OCI-LY7 (cell line): ENCODE measurements around the gene ITGA8. TPM values are rescaled to one million over a fixed set of nuclear protein-coding genes. Genes with fewer than 3 reads are reported as not detected.

Experiments
- BruUV-seq: library from RNA; stranded (reverse); fragments of 400-500 nt; replicated peaks from 2 replicates; lab custom pipeline; 2021; lab: Mats Ljungman, UMichigan
- CTCF ChIA-PET: fragments of 300-600 bp; sonication (Branson Sonifier 250); formaldehyde crosslinking; loops from one replicate; lab custom pipeline; 2022; ENCODE audit warnings: antibody characterized with exemption; ENCODE audit not compliant: unreplicated experiment; lab: Charles Lee
- POLR2A ChIA-PET: fragments of 300-600 bp; sonication (Branson Sonifier 250); formaldehyde crosslinking; loops from one replicate; lab custom pipeline; 2022; ENCODE audit warnings: antibody characterized with exemption; lab: Charles Lee
- DNase-seq: peaks from one replicate; pipeline ENCODE4 v3.0.0-alpha.2; 2015; ENCODE audit warnings: low spot score
- H2AFZ ChIP-seq: fragments of 200-600 bp; sonication (generic), shearing (Covaris generic); 2 replicates; pipeline ENCODE4 v1.6.1; 2014; ENCODE audit warnings: mild to moderate bottlenecking, antibody characterized with exemption, low read length, moderate library complexity
- H3K27ac ChIP-seq: fragments of 200-600 bp; sonication (generic); 2 replicates; pipeline ENCODE4 v1.5.1; 2014; ENCODE audit warnings: mixed run types, low read depth, mild to moderate bottlenecking, moderate library complexity, low read length, inconsistent platforms; ENCODE audit not compliant: poor library complexity, severe bottlenecking
- H3K36me3 ChIP-seq: fragments of 200-600 bp; sonication (generic); 2 replicates; pipeline ENCODE4 v1.6.1; 2014; ENCODE audit warnings: mild to moderate bottlenecking, antibody characterized with exemption, low read length, moderate library complexity, mixed read lengths; ENCODE audit not compliant: insufficient read depth
- H3K4me1 ChIP-seq: fragments of 200-600 bp; sonication (generic); 2 replicates; pipeline ENCODE4 v1.5.1; 2014; ENCODE audit warnings: mild to moderate bottlenecking, low read length; ENCODE audit not compliant: insufficient read depth, poor library complexity, severe bottlenecking
- H3K4me2 ChIP-seq: fragments of 200-600 bp; sonication (generic); 2 replicates; pipeline ENCODE4 v1.6.1; 2014; ENCODE audit warnings: mild to moderate bottlenecking, low read length
- H3K4me3 ChIP-seq: fragments of 200-600 bp; sonication (generic); 2 replicates; pipeline ENCODE4 v1.5.1; 2014; ENCODE audit warnings: mild to moderate bottlenecking, low read depth, low read length; ENCODE audit not compliant: poor library complexity, severe bottlenecking
- H3K79me2 ChIP-seq: fragments of 200-600 bp; sonication (generic); 2 replicates; pipeline ENCODE4 v1.6.1; 2016; ENCODE audit warnings: low read depth, mild to moderate bottlenecking, low read length, moderate library complexity, mixed read lengths; ENCODE audit not compliant: insufficient read depth
- H3K9me2 ChIP-seq: fragments of 200-600 bp; sonication (generic); 2 replicates; pipeline ENCODE4 v1.6.1; 2016; ENCODE audit warnings: mild to moderate bottlenecking, low read length, mixed read lengths; ENCODE audit not compliant: insufficient read depth
- H3K9me3 ChIP-seq: fragments of 200-600 bp; sonication (generic); 2 replicates; pipeline ENCODE4 v1.6.1; 2014; ENCODE audit warnings: mild to moderate bottlenecking, mixed run types, low read length, mixed read lengths
- H4K20me1 ChIP-seq: fragments of 200-600 bp; sonication (generic); 2 replicates; pipeline ENCODE4 v1.6.1; 2014; ENCODE audit warnings: mild to moderate bottlenecking, antibody characterized with exemption, low read length, moderate library complexity, mixed read lengths; ENCODE audit not compliant: insufficient read depth
- EZH2phosphoT487 ChIP-seq: fragments of 200-600 bp; sonication (generic); IDR thresholded peaks from 2 replicates; pipeline ENCODE4 v1.6.1; 2018; ENCODE audit warnings: low read depth, borderline replicate concordance, mild to moderate bottlenecking, mixed run types, antibody characterized with exemption, low read length, moderate library complexity, mixed read lengths
- intact Hi-C: fragments of 100-400 bp; cut with micrococcal nuclease; formaldehyde crosslinking; loops from one replicate; pipeline ENCODE4 v1.10.0; 2022; ENCODE audit not compliant: unreplicated experiment
- total RNA-seq, 2 experiments: library from RNA; depleted of rRNA in 1 of 2; stranded (reverse); fragments of >200 nt in 1 of 2; shearing (Covaris generic) in 1 of 2; gene quantifications; 2 replicates each; pipeline ENCODE4 v1.2.3, GENCODE V29; 2014 to 2022
- TF ChIP-seq, protein P1 (sequence below): fragments of 200-600 bp; sonication (generic); conservative IDR thresholded peaks from 2 replicates; pipeline ENCODE4 v1.5.1; 2014; ENCODE audit warnings: mild to moderate bottlenecking, antibody characterized with exemption, low read length, moderate library complexity, mixed read lengths

The ITGA8 gene
- total RNA-seq, 2 experiments from 2014 or later = not detected

DNA sequence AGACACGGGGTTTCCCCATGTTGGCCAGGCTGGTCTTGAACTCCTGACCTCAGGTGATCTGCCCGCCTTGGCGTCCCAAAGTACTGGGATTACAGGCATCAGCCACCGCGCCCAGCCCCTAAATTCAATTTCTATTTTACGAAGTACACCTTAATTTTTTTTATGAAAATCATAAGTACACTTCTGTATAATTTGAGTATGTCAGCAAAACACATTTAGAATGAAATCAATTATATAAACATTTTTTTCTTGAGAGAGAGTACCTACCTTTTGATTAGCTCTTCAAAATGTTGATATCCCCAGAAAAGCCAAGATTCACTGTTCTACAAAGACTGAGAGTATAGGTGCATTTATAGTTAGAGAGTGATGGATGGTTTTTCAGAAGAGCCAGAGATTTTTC is 20.5 kb upstream of the ITGA8 start:
- H3K4me2 ChIP-seq = no peak overlapping the region
- no peak overlapping the region for H3K4me3 ChIP-seq
- H3K9me3 ChIP-seq = no peaks in the 10 kb centered on the region
- intact Hi-C loops = no loop called here
- no peak for TF ChIP-seq EZH2phosphoT487
- TF ChIP-seq, protein P1, sequence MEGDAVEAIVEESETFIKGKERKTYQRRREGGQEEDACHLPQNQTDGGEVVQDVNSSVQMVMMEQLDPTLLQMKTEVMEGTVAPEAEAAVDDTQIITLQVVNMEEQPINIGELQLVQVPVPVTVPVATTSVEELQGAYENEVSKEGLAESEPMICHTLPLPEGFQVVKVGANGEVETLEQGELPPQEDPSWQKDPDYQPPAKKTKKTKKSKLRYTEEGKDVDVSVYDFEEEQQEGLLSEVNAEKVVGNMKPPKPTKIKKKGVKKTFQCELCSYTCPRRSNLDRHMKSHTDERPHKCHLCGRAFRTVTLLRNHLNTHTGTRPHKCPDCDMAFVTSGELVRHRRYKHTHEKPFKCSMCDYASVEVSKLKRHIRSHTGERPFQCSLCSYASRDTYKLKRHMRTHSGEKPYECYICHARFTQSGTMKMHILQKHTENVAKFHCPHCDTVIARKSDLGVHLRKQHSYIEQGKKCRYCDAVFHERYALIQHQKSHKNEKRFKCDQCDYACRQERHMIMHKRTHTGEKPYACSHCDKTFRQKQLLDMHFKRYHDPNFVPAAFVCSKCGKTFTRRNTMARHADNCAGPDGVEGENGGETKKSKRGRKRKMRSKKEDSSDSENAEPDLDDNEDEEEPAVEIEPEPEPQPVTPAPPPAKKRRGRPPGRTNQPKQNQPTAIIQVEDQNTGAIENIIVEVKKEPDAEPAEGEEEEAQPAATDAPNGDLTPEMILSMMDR = no peak
- H3K9me2 ChIP-seq = no peaks in the 10 kb centered on the region
- no peaks in the 10 kb centered on the region for H3K4me1 ChIP-seq
- no peaks in the 10 kb centered on the region for H3K36me3 ChIP-seq
- no TSS peak for BruUV-seq
- POLR2A ChIA-PET = interaction anchor here (0.8 to 0.9 kb wide), 2 partner anchors 47 to 684 kb away, joined by 3 to 4 read pairs; no protein-coding TSS in a partner anchor
- H3K27ac ChIP-seq = no peak overlapping the region
- CTCF ChIA-PET = no interaction called here
- no peak overlapping the region for H2AFZ ChIP-seq
- no peak for DNase-seq
- H3K79me2 ChIP-seq = no peaks in the 10 kb centered on the region
- H4K20me1 ChIP-seq = no peaks in the 10 kb centered on the region

DNA sequence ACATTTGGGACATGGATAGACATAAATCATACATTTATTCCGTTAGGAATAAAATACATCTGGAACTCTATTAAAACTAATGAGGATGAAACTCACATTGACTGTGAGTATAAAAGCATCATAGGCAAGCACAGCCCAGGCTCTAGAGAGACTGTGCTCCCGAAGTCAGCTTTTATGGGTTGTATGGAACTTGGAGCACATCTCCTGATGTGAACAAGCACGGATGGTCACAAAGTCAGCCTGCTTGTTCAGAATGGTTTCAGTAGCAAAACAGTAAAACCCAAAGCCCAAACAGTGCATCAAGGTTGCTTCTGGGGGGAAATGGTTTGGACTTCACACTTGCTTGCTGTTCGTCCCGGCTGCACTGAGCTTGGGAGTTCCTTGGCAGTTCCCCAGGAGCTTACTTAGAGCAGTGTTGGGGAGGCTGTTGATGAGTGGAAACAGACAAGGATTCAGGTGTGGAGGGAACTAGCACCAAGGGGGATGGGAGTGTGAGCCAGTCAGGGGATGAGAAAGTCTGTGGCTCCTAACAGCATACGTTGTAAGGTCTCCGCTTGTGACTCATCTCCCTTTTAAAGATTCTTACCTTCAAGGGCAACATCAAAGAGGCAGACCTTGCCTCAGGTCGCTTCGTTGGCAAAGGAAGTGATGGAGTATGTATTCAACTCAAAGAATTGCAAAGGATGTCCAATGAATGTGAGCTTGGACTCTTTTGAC is 19.7 kb upstream of the ITGA8 start:
- TF ChIP-seq, protein P1 = no peak
- TF ChIP-seq EZH2phosphoT487 = no peak
- no peaks in the 10 kb centered on the region for H3K4me1 ChIP-seq

DNA sequence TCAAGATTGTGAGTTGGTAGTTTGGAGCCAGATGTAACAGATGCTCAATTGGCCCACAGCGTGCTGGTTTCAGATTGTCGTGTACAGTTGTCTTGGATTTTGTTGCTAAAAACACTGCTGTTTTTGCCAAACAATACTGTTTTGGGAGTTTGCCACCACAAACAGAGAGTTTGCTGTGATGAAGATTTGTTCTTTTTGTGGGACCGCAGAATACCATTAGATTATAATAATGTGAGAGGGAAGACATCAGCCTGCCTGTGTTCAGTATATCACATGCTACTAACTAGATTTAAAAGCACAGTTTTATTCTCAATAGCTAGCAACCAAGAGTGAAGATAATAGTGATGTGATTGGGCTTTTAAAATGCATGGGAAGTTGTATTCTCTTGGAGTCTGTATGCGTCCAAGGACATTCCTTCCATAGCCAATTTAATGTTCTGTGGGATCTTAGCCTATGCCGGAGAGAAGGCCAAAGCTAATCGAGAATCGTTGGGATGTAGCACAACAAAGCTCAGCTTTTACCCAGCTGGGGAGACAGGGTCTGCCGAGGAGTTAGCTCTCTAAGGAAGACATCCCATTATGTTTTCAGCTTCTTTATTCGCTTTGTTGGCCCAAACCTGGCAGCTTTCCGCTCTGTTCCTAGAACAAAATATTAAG is 18.7 kb upstream of the ITGA8 start:
- ChIA-PET CTCF (no interaction called here), POLR2A (interaction anchor here (0.6 to 0.7 kb wide), 2 partner anchors 11 to 1701 kb away, joined by 3 read pairs; no protein-coding TSS in a partner anchor)
- H3K36me3 ChIP-seq = no peaks in the 10 kb centered on the region
- H3K4me1 ChIP-seq = no peaks in the 10 kb centered on the region
- TF ChIP-seq EZH2phosphoT487 = no peak
- TF ChIP-seq, protein P1 = no peak
- intact Hi-C loops = no loop called here
- no peak for DNase-seq
- H2AFZ ChIP-seq = no peak overlapping the region
- H3K9me2 ChIP-seq = no peaks in the 10 kb centered on the region
- no peak overlapping the region for H3K4me3 ChIP-seq
- no TSS peak for BruUV-seq
- H3K4me2 ChIP-seq = no peak overlapping the region
- no peaks in the 10 kb centered on the region for H4K20me1 ChIP-seq
- H3K9me3 ChIP-seq = no peaks in the 10 kb centered on the region
- H3K27ac ChIP-seq = no peak overlapping the region
- no peaks in the 10 kb centered on the region for H3K79me2 ChIP-seq

More for the DNA sequence above, 19.7 kb upstream of the ITGA8 start:
- ChIA-PET POLR2A (interaction anchor here (0.6 to 0.9 kb wide), 5 partner anchors 10 to 683 kb away, joined by 3 to 4 read pairs (median 3); no protein-coding TSS in a partner anchor), CTCF (no interaction called here)
- Histone ChIP-seq H3K27ac (no peak overlapping the region), H3K36me3 (no peaks in the 10 kb centered on the region), H2AFZ (no peak overlapping the region), H3K9me3 (no peaks in the 10 kb centered on the region), H4K20me1 (no peaks in the 10 kb centered on the region), H3K79me2 (no peaks in the 10 kb centered on the region), H3K4me3 (no peak overlapping the region), H3K4me2 (no peak overlapping the region), H3K9me2 (no peaks in the 10 kb centered on the region)
- BruUV-seq = no TSS peak
- no peak for DNase-seq
- intact Hi-C loops = no loop called here
